Neural cell (in vitro differentiated cells): ENCODE measurements around the gene DLAT.

ENCODE experiments used
- EP300 ChIP-seq: fragments of 450-650 bp; conservative IDR thresholded peaks from 2 replicates; pipeline ENCODE4 v1.6.1; 2014; ENCODE audit warnings: antibody characterized with exemption, mild to moderate bottlenecking, moderate library complexity; ENCODE audit not compliant: poor library complexity, severe bottlenecking
- EZH2 ChIP-seq: fragments of 200-600, 300-800 bp; shearing (Covaris generic), sonication (generic); IDR thresholded peaks from 2 replicates; pipeline ENCODE4 v1.6.1; 2014; ENCODE audit warnings: antibody characterized with exemption, low read length, borderline replicate concordance, mild to moderate bottlenecking; ENCODE audit not compliant: insufficient read depth, poor library complexity, severe bottlenecking
- POLR2AphosphoS5 ChIP-seq: IDR thresholded peaks from 2 replicates; pipeline ENCODE4 v1.6.1; 2012
- RAD21 ChIP-seq: fragments of 450-650 bp; conservative IDR thresholded peaks from 2 replicates; pipeline ENCODE4 v1.6.1; 2014; ENCODE audit warnings: antibody characterized with exemption, mild to moderate bottlenecking, moderate library complexity
- TF ChIP-seq, protein P1 (sequence below): fragments of 450-650 bp; IDR thresholded peaks from 2 replicates; pipeline ENCODE4 v1.5.1; 2014; ENCODE audit warnings: antibody characterized with exemption, mild to moderate bottlenecking, moderate library complexity; ENCODE audit not compliant: poor library complexity, severe bottlenecking

DNA sequence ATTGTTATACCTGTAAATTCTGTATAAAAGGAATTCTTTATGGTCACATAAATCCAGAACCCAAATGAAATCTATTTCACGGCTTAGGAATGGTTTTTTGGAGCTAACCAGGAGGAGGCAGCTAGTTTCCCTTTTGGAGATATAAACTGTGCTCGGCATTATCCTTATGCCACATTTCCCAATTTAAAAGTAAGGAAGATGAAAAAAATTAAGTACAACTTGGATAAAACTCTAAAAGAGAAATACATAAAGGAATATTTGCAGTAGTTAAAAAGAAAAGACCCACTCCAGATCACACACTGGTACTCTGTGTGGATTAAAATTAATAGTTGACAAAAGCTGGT, 17.7 kb downstream of the DLAT start:
- TF ChIP-seq RAD21: no peak
- TF ChIP-seq POLR2AphosphoS5: no peak
- TF ChIP-seq, protein P1, sequence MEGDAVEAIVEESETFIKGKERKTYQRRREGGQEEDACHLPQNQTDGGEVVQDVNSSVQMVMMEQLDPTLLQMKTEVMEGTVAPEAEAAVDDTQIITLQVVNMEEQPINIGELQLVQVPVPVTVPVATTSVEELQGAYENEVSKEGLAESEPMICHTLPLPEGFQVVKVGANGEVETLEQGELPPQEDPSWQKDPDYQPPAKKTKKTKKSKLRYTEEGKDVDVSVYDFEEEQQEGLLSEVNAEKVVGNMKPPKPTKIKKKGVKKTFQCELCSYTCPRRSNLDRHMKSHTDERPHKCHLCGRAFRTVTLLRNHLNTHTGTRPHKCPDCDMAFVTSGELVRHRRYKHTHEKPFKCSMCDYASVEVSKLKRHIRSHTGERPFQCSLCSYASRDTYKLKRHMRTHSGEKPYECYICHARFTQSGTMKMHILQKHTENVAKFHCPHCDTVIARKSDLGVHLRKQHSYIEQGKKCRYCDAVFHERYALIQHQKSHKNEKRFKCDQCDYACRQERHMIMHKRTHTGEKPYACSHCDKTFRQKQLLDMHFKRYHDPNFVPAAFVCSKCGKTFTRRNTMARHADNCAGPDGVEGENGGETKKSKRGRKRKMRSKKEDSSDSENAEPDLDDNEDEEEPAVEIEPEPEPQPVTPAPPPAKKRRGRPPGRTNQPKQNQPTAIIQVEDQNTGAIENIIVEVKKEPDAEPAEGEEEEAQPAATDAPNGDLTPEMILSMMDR: no peak
- TF ChIP-seq EZH2: no peak
- TF ChIP-seq EP300: no peak
